Rectal smooth muscle tissue (tissue), 1 donor: ENCODE results near the gene PRSS8.
"Not testable (repeated sequence)": the region's sequence is repeated elsewhere in the genome, so short reads cannot be mapped to it uniquely, and the experiment has no call there.

Experiments
- H3K27ac ChIP-seq: one replicate; pipeline ENCODE4 v1.7.0; 2013; ENCODE audit warnings: low read depth, low read length, inconsistent platforms
- H3K27me3 ChIP-seq: one replicate; pipeline ENCODE4 v1.7.0; 2013; ENCODE audit warnings: low read length; ENCODE audit not compliant: control insufficient read depth, insufficient read depth
- H3K36me3 ChIP-seq: one replicate; pipeline ENCODE4 v1.7.0; 2013; ENCODE audit warnings: low read length; ENCODE audit not compliant: control insufficient read depth, insufficient read depth
- H3K4me1 ChIP-seq: one replicate; pipeline ENCODE4 v1.7.0; 2013; ENCODE audit warnings: low read length; ENCODE audit not compliant: control insufficient read depth, insufficient read depth
- H3K4me3 ChIP-seq: one replicate; pipeline ENCODE4 v1.7.0; 2013; ENCODE audit warnings: low read length
- H3K9ac ChIP-seq: one replicate; pipeline ENCODE4 v1.7.0; 2013; ENCODE audit warnings: low read length

Gene PRSS8

DNA sequence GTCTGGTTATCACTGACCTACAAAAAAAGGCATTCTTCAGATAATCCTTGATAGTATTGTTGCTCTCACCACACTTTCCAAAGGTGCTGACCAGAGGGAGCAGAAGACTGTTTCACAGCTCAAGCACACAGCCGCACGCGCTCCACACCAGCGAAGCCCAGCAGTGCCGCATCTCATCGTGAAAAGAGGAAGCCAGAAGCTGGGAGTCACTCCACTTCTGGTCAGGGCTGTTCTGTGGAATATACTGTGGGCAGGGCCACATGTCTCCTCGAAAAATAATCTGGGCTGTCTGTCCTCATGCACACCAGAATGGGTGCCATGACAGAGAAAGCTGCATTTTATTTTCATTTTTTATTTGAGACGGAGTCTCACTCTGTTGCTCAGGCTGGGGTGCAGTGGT lies 21.6 kb upstream of the PRSS8 start:
- no peak overlapping the region for H3K27ac ChIP-seq
- H3K36me3 ChIP-seq = no peaks in the 10 kb centered on the region
- no peaks in the 10 kb centered on the region for H3K27me3 ChIP-seq
- no peak overlapping the region for H3K9ac ChIP-seq
- H3K4me1 ChIP-seq = no peaks in the 10 kb centered on the region
- no peak overlapping the region for H3K4me3 ChIP-seq

- H3K27me3 ChIP-seq, H3K36me3 ChIP-seq, H3K9ac ChIP-seq, H3K27ac ChIP-seq, H3K4me3 ChIP-seq, H3K4me1 ChIP-seq: not testable (repeated sequence)
Observed at GRCh38 chr16:31150976-31151375, 15.4 kb upstream of the PRSS8 start.

GRCh38 chr16:31149894-31150890 lies 14.7 kb upstream of the PRSS8 start, which contains the start of gene PRSS36:
Gene PRSS36, minus strand, starts transcription at chr16:31150066. Its CDS starts 31 bp downstream, at chr16:31150035.
- Histone ChIP-seq H3K4me3 (no peak within 1 kb of the TSS), H3K4me1 (no peaks in the 10 kb centered on the region), H3K27ac (no peak within 1 kb of the TSS), H3K36me3 (no peaks in the 10 kb centered on the region), H3K27me3 (peaks cover 3% of the 10 kb centered on the region), H3K9ac (no peak within 1 kb of the TSS)

- Histone ChIP-seq H3K36me3 (no peaks in the 10 kb centered on the region), H3K4me3 (no peak overlapping the region), H3K27ac (no peak overlapping the region), H3K27me3 (peaks cover 3% of the 10 kb centered on the region), H3K4me1 (no peaks in the 10 kb centered on the region), H3K9ac (no peak overlapping the region)
Observed at GRCh38 chr16:31149332-31149731, 13.8 kb upstream of the PRSS8 start.

DNA sequence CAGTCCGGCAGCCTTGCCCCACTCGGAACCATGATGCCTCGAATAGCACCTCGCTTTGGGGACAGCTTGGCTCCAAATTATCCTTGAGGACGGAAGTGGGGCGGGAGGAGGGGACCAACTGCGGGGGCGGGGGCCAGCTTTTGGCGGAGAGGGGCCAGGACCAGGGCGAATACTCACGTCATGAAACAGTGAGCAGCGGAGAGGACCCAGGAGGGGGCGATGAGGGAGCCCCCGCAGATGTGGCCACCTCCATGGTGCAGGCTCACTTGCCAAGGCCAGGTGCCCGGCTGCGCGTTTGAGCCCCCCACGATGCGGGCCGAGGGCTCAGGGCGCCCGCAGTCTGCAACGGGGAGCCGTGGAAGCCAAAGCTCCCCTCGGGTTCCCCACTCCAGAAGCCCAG lies 13.4 kb upstream of the PRSS8 start:
- no peaks in the 10 kb centered on the region for H3K4me1 ChIP-seq
- no peak overlapping the region for H3K9ac ChIP-seq
- no peak overlapping the region for H3K4me3 ChIP-seq
- no peak overlapping the region for H3K27ac ChIP-seq
- no peaks in the 10 kb centered on the region for H3K36me3 ChIP-seq
- peaks cover 3% of the 10 kb centered on the region for H3K27me3 ChIP-seq

DNA sequence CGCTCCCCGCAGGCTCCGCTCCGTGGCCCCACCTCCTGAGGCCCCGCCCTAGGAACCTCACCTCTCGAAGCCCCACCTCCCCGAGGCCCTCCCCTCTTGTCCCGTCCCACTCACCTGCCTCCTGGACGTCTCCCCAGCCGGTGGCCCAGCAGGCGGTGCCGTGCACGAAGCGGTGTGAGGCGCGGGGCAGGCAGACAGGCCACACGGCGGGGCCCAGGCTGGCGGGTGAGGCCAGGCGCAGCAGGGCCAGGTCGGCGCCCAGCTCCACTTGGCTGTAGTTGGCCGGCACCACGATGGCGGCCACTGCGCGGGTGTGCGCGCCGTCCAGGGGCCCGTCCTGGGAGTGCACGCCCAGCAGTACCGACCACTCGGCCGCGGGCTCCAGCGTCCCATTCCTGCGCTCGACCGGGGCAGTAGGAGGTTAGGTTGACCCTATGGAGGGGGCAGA lies 12.8 kb upstream of the PRSS8 start:
- Histone ChIP-seq H3K36me3 (no peaks in the 10 kb centered on the region), H3K4me3 (no peak overlapping the region), H3K27me3 (peaks cover 3% of the 10 kb centered on the region), H3K4me1 (no peaks in the 10 kb centered on the region), H3K27ac (no peak overlapping the region), H3K9ac (no peak overlapping the region)

DNA sequence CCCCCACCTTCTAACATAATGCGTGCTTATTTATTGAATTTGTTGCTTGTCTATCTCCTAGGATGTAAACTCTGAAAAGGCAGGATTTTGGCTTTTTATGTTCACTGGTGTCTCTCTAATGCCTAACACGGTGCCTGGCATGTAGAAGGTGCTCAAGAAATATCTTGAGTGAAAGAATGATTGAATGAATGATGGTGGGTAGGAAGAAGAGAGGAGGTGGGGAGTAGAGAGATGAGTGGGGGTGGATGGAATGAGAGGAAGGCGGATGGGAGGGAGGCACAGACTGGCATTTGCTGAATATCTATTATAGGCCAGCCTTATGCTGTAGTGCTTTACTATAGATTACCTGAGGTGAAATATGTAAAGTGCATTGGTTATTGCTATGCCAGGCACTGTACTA lies 12.0 kb upstream of the PRSS8 start:
- H3K36me3 ChIP-seq = no peaks in the 10 kb centered on the region
- H3K9ac ChIP-seq = no peak overlapping the region
- no peak overlapping the region for H3K27ac ChIP-seq
- peaks cover 3% of the 10 kb centered on the region for H3K27me3 ChIP-seq
- no peak overlapping the region for H3K4me3 ChIP-seq
- no peaks in the 10 kb centered on the region for H3K4me1 ChIP-seq

- H3K4me1 ChIP-seq = peaks cover 7% of the 10 kb centered on the region
- no peak overlapping the region for H3K27ac ChIP-seq
- no peaks in the 10 kb centered on the region for H3K36me3 ChIP-seq
- H3K27me3 ChIP-seq = peaks cover 3% of the 10 kb centered on the region
- no peak overlapping the region for H3K4me3 ChIP-seq
- H3K9ac ChIP-seq = no peak overlapping the region
Observed at GRCh38 chr16:31145398-31145990, 10.0 kb upstream of the PRSS8 start.

DNA sequence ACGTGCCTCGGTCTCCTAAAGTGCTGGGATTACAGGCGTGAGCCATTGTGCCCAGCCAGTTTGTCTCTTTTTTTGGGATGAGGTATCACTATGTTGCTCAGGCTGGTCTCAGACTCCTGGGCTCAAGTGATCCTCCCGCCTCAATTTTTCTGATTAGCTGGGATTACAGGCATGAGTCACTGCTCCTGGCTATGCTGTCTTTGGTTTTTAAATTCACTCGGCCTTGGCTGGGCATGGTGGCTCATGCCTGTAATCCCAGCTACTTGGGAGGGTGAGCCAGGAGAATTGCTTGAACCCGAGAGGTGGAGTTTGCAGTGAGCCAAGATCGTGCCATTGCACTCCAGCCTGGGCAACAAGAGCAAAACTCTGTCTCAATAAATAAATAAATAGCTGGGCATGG lies 8.9 kb upstream of the PRSS8 start:
- H3K27ac ChIP-seq, H3K36me3 ChIP-seq, H3K4me1 ChIP-seq, H3K4me3 ChIP-seq, H3K27me3 ChIP-seq, H3K9ac ChIP-seq: not testable (repeated sequence)

- no peak overlapping the region for H3K4me3 ChIP-seq
- no peak overlapping the region for H3K9ac ChIP-seq
- peaks cover 7% of the 10 kb centered on the region for H3K4me1 ChIP-seq
- peaks cover 3% of the 10 kb centered on the region for H3K27me3 ChIP-seq
- no peaks in the 10 kb centered on the region for H3K36me3 ChIP-seq
- no peak overlapping the region for H3K27ac ChIP-seq
Observed at GRCh38 chr16:31143694-31144148, 8.2 kb upstream of the PRSS8 start.

- Histone ChIP-seq H3K4me1 (peaks cover 7% of the 10 kb centered on the region), H3K27me3 (peaks cover 3% of the 10 kb centered on the region), H3K9ac (no peak overlapping the region), H3K27ac (peak overlapping the region; percentile 74), H3K4me3 (peak overlapping the region; percentile 71), H3K36me3 (no peaks in the 10 kb centered on the region)
Observed at GRCh38 chr16:31143011-31143693, 7.6 kb upstream of the PRSS8 start.
